Body of pancreas (tissue), 4 donors: ENCODE measurements around the gene MEIOC.

ENCODE experiments used
- CTCF ChIP-seq, 7 experiments: fragments of 450-650 bp in 4 of 7; fragments of 200-600 bp in 3 of 7; sonication (generic) in 3 of 7; IDR thresholded peaks; one replicate each; pipeline ENCODE4 v1.5.1; 2016 to 2019; ENCODE audit warnings: antibody characterized with exemption in 7 of 7
- POLR2A ChIP-seq, 3 donors: fragments of 450-650 bp; IDR thresholded peaks; one replicate each; pipeline ENCODE4 v1.6.1; 2016; ENCODE audit warnings: antibody characterized with exemption in 3 of 3, mild to moderate bottlenecking in 2 of 3

GRCh38 chr17:44629314-44629713 lies 27.0 kb upstream of the MEIOC start:
- TF ChIP-seq CTCF (IDR thresholded peaks at IDR 0.05) (no peak), POLR2A (IDR thresholded peaks at IDR 0.05) (no peak)
